ENCODE data around the gene PCDHA8.
"Not testable (repeated sequence)": the region's sequence is repeated elsewhere in the genome, so short reads cannot be mapped to it uniquely, and the experiment has no call there.

PCDHA8 gene

GRCh38 chr5:140840978-140841962, at the start of gene PCDHA8:
Gene PCDHA8 (plus strand): TSS chr5:140841187. CDS start chr5:140841322, 135 bp downstream.
- DNase-seq: no peak

- no peak for DNase-seq
Measured at GRCh38 chr5:140794595-140795258, 46.3 kb upstream of the PCDHA8 start, which contains the start of gene PCDHA2. Gene PCDHA2 (plus strand): TSS chr5:140794852.

GRCh38 chr5:140795259-140795641, 45.7 kb upstream of the PCDHA8 start:
- no peak for DNase-seq

GRCh38 chr5:140796072-140796717, 44.8 kb upstream of the PCDHA8 start:
- DNase-seq: not testable (repeated sequence)

GRCh38 chr5:140796718-140797095, 44.3 kb upstream of the PCDHA8 start:
- DNase-seq: no peak

GRCh38 chr5:140800816-140801493, 40.0 kb upstream of the PCDHA8 start, which contains the start of gene PCDHA3:
Gene PCDHA3 (plus strand): TSS chr5:140801057.
- DNase-seq: peak; percentile 10

GRCh38 chr5:140801494-140801841, 39.5 kb upstream of the PCDHA8 start:
- DNase-seq: no peak

- DNase-seq: not testable (repeated sequence)
Measured at GRCh38 chr5:140802381-140802780, 38.6 kb upstream of the PCDHA8 start.

- no peak for DNase-seq
Measured at GRCh38 chr5:140802781-140803271, 38.2 kb upstream of the PCDHA8 start.

- DNase-seq: peak; percentile 5
Measured at GRCh38 chr5:140806834-140807775, 33.9 kb upstream of the PCDHA8 start, which contains the start of gene PCDHA4. Gene PCDHA4 (plus strand): TSS chr5:140807068.

- not testable (repeated sequence) for DNase-seq
Measured at GRCh38 chr5:140808241-140808888, 32.6 kb upstream of the PCDHA8 start.

- DNase-seq: no peak
Measured at GRCh38 chr5:140808889-140809291, 32.1 kb upstream of the PCDHA8 start.

- peak; percentile 10 for DNase-seq
Measured at GRCh38 chr5:140821375-140822280, 19.4 kb upstream of the PCDHA8 start, which contains the start of gene PCDHA5. Gene PCDHA5 (plus strand): TSS chr5:140821613.

GRCh38 chr5:140822281-140822629, 18.7 kb upstream of the PCDHA8 start:
- DNase-seq: no peak

GRCh38 chr5:140822969-140823368, 18.0 kb upstream of the PCDHA8 start:
- DNase-seq: not testable (repeated sequence)

GRCh38 chr5:140823475-140823874, 17.5 kb upstream of the PCDHA8 start:
- no peak for DNase-seq

GRCh38 chr5:140827704-140828361, 13.2 kb upstream of the PCDHA8 start, which contains the start of gene PCDHA6:
Gene PCDHA6 (plus strand): TSS chr5:140827960. CDS start chr5:140828092, 132 bp downstream.
- DNase-seq: no peak

GRCh38 chr5:140828362-140828737, 12.6 kb upstream of the PCDHA8 start:
- DNase-seq: no peak

Data from fibroblast of skin of right biceps (primary cell).